GM12878 (cell line): ENCODE measurements around the gene TGFB3. TPM values are rescaled to one million over a fixed set of nuclear protein-coding genes. Genes with fewer than 3 reads are reported as not detected.

Experiments
- ATAC-seq: fragments of 200-7000 bp; cut with Tn5 transposase; 3 replicates; pipeline ENCODE4 v1.9.1; 2020; ENCODE audit warnings: mild to moderate bottlenecking, moderate library complexity
- BruUV-seq: library from RNA; stranded (reverse); fragments of 400-500 nt; replicated peaks from 2 replicates; lab custom pipeline; 2021; lab: Mats Ljungman, UMichigan
- CTCF ChIA-PET: fragments of 300-600 bp; sonication (Branson Sonifier 250); formaldehyde crosslinking; extraction: SDS; loops from one replicate; lab custom pipeline; 2021; ENCODE audit warnings: inconsistent platforms; lab: Yijun Ruan, JAX
- POLR2A ChIA-PET: fragments of 350-600 bp; formaldehyde crosslinking; extraction: SDS; loops from one replicate; lab custom pipeline; 2021; ENCODE audit warnings: inconsistent platforms; lab: Charles Lee
- RAD21 ChIA-PET: fragments of 300-600 bp; sonication (Branson Sonifier 250); formaldehyde crosslinking; loops from one replicate; lab custom pipeline; 2023; ENCODE audit warnings: antibody characterized with exemption; ENCODE audit not compliant: unreplicated experiment; lab: Charles Lee
- SMC1A ChIA-PET: fragments of 300-600 bp; sonication (Branson Sonifier 250); formaldehyde crosslinking; loops from one replicate; lab custom pipeline; 2023; ENCODE audit not compliant: unreplicated experiment, uncharacterized antibody; lab: Charles Lee
- DNase-seq: peaks from one replicate; pipeline ENCODE4 v3.0.0-alpha.2; 2011; ENCODE audit warnings: low read depth, low spot score
- FAIRE-seq: peaks from 3 replicates; lab custom pipeline; 2011; peaks lifted over from hg19 to GRCh38; lab: Jason Lieb, UNC
- H2AFZ ChIP-seq: 2 replicates; pipeline ENCODE4 v1.6.0; 2011; ENCODE audit warnings: low read depth, low read length, control low read depth; ENCODE audit not compliant: control insufficient read depth
- H3K27ac ChIP-seq: 2 replicates; pipeline ENCODE4 v1.5.1; 2011; ENCODE audit warnings: control low read depth; ENCODE audit not compliant: control insufficient read depth, insufficient read depth
- H3K27me3 ChIP-seq, 2 experiments: replicated peaks in 1 of 2; 2 replicates each; pipeline versions ENCODE4 v1.6.0 to v1.6.1; 2011; ENCODE audit warnings: low read length in 1 of 2; ENCODE audit not compliant: control insufficient read depth in 2 of 2, insufficient read depth in 2 of 2
- H3K36me3 ChIP-seq, 2 experiments: 2 replicates each; pipeline ENCODE4 v1.5.1; 2011; ENCODE audit warnings: low read length in 1 of 2; ENCODE audit not compliant: control insufficient read depth in 2 of 2, insufficient read depth in 2 of 2
- H3K4me1 ChIP-seq: 2 replicates; pipeline ENCODE4 v1.6.1; 2011; ENCODE audit warnings: mild to moderate bottlenecking, low read length, moderate library complexity, mixed read lengths; ENCODE audit not compliant: control insufficient read depth, insufficient read depth
- H3K4me2 ChIP-seq: 2 replicates; pipeline ENCODE4 v1.6.0; 2011; ENCODE audit warnings: control low read depth; ENCODE audit not compliant: control insufficient read depth, insufficient read depth
- H3K4me3 ChIP-seq: fragments of 200-600 bp; sonication (generic); 2 replicates; pipeline ENCODE4 v1.5.1; 2016
- H3K79me2 ChIP-seq: 2 replicates; pipeline ENCODE4 v1.6.0; 2011; ENCODE audit warnings: low read length; ENCODE audit not compliant: control insufficient read depth, insufficient read depth
- H3K9ac ChIP-seq: 2 replicates; pipeline ENCODE4 v1.8.0; 2011; ENCODE audit warnings: low read length, control low read depth, mixed read lengths; ENCODE audit not compliant: control insufficient read depth, insufficient read depth
- H3K9me3 ChIP-seq: replicated peaks from 3 replicates; pipeline ENCODE4 v1.5.1; 2011; ENCODE audit warnings: mild to moderate bottlenecking, low read length; ENCODE audit not compliant: control insufficient read depth, insufficient read depth
- H4K20me1 ChIP-seq: 2 replicates; pipeline ENCODE4 v1.6.0; 2011; ENCODE audit not compliant: control insufficient read depth, insufficient read depth
- ASH2L ChIP-seq: fragments of 300-600, 200-600 bp; sonication (generic); IDR thresholded peaks from 2 replicates; pipeline ENCODE4 v1.6.1; 2017; ENCODE audit warnings: low read depth, mild to moderate bottlenecking, borderline replicate concordance
- CHD1 ChIP-seq: IDR thresholded peaks from 2 replicates; pipeline ENCODE4 v1.6.1; 2012; ENCODE audit warnings: low read depth, low read length, improper control_type of control experiment
- FOXK2 ChIP-seq: fragments of 450-650 bp; IDR thresholded peaks from 2 replicates; pipeline ENCODE4 v1.6.1; 2017; ENCODE audit warnings: mild to moderate bottlenecking, moderate library complexity
- KLF5 ChIP-seq: fragments of 450-650 bp; IDR thresholded peaks from 2 replicates; pipeline ENCODE4 v1.6.1; 2014; ENCODE audit warnings: mild to moderate bottlenecking; ENCODE audit not compliant: partially characterized antibody
- MXI1 ChIP-seq: fragments of 150-350 bp; IDR thresholded peaks from 2 replicates; pipeline ENCODE4 v1.6.1; 2011; ENCODE audit warnings: low read depth, mild to moderate bottlenecking, inconsistent platforms, low read length, improper control_type of control experiment
- SMC3 ChIP-seq: IDR thresholded peaks from 2 replicates; pipeline ENCODE4 v1.6.1; 2011; ENCODE audit warnings: low read length, improper control_type of control experiment, borderline replicate concordance
- TARDBP ChIP-seq: IDR thresholded peaks from 2 replicates; pipeline ENCODE4 v1.6.1; 2016; ENCODE audit warnings: borderline replicate concordance
- TCF12 ChIP-seq: IDR thresholded peaks from 2 replicates; pipeline ENCODE4 v1.6.1; 2011; ENCODE audit warnings: low read depth, mild to moderate bottlenecking, low read length
- ZNF384 ChIP-seq: IDR thresholded peaks from 2 replicates; pipeline ENCODE4 v1.6.1; 2012; ENCODE audit warnings: low read depth, mild to moderate bottlenecking, low read length, improper control_type of control experiment, borderline replicate concordance
- WGBS: methylation state at CpG from one replicate; pipeline ENCODE4 v1.1.6; 2016; ENCODE audit warnings: low lambda C conversion rate; ENCODE audit not compliant: insufficient replicate concordance, insufficient coverage; ENCODE audit errors: missing lambda C conversion rate; 5-methylcytosine and 5-hydroxymethylcytosine counted together
- in situ Hi-C: fragments of 300-500 bp; cut with MboI; formaldehyde crosslinking; loops from 9 replicates; pipeline ENCODE4 v1.14.3; 2018; ENCODE audit warnings: mixed read lengths
- intact Hi-C: fragments of 100-400 bp; cut with micrococcal nuclease; formaldehyde crosslinking; loops from one replicate; pipeline ENCODE4 v1.14.2; 2022; ENCODE audit not compliant: unreplicated experiment
- polyA plus RNA-seq, 11 experiments: library from polyadenylated mRNA; depleted of rRNA in 4 of 11; unstranded in 6 of 11; stranded (reverse) in 5 of 11; fragments of >200 nt; fragmentation: Nextera tagmentation in 4 of 11; fragmentation: Illumina TruSeq in 1 of 11; extraction: Ambion mirVana in 4 of 11; extraction: Trizol in 1 of 11; gene quantifications; 1 replicate in 1 of 11; 2 replicates in 10 of 11; pipeline versions ENCODE4 v1.2.1 to v1.2.3, GENCODE V29; 2011 to 2016; ENCODE audit warnings: inconsistent platforms in 2 of 11, missing spikeins in 2 of 11, low read depth in 1 of 11
- total RNA-seq, 4 experiments: library from RNA; depleted of rRNA in 3 of 4; stranded (reverse); fragments of >200 nt in 3 of 4; fragmentation: Illumina TruSeq in 1 of 4; extraction: Trizol in 1 of 4; gene quantifications; 2 replicates each; pipeline versions ENCODE4 v1.2.1 to v1.2.3, GENCODE V29; 2013 to 2021
- TF ChIP-seq, protein P1 (sequence below): IDR thresholded peaks from 2 replicates; pipeline ENCODE4 v1.6.1; 2012; ENCODE audit warnings: improper control_type of control experiment, low read depth, low read length; ENCODE audit not compliant: insufficient replicate concordance
- TF ChIP-seq, protein P2 (sequence below): IDR thresholded peaks from 2 replicates; pipeline ENCODE4 v1.6.1; 2011; ENCODE audit warnings: borderline replicate concordance, low read depth, mild to moderate bottlenecking, moderate library complexity, low read length; ENCODE audit not compliant: insufficient read depth, poor library complexity, severe bottlenecking
- TF ChIP-seq, protein P3 (sequence below): fragments of 450-650 bp; IDR thresholded peaks from 2 replicates; pipeline ENCODE4 v1.6.1; 2017; ENCODE audit warnings: borderline replicate concordance

The TGFB3 gene
- total and polyA plus RNA-seq, 10 of the 15 experiments (the other 5 are each of a cell fraction or from before 2014, with no cell fraction given): 0.27 to 2.6 (median 0.82) TPM

DNA sequence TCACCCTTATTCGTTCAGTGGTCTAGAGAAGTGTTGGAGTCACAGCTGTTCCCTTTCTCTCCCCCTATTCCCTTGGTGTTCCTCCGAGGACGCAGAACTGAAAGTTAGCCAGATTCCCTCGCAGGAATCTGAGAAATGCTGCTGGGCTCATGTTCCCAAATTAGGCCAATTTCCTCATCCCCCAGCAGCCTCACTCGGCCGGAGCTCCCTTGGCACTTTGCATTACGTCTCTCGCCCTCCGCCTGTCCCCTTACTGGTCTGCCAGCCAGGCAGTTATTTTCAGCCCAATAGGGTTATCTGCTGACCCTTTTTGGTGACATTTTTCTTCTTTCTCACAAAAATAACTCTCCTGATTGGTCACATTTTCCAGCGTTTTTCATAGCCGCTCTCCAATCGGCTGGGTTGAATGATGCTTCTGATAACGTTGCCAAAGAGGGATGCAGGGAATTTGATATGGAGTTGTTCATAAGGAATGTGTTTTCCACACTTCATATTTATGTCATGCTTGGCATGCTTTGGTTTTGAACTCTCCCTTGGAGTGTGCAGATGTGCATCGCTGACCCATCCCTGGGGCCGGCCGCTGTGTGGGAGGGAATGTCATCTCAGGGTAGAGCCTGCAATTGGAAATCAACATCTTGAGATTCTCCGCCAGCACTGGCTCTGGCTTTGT is 13.7 kb upstream of the TGFB3 start:
- no TSS peak for BruUV-seq
- 95% methylated on average over 17 of the region's 17 CpGs for WGBS
- no peaks in the 10 kb centered on the region for H3K79me2 ChIP-seq
- CTCF ChIA-PET: interaction anchor here (0.7 to 3.0 kb wide), 5 partner anchors 13 to 286 kb away, joined by 3 to 16 read pairs (median 10); partner anchors contain the start of gene TGFB3
- FAIRE-seq: no peak
- SMC1A ChIA-PET: interaction anchor here (1.0 to 2.6 kb wide), 3 partner anchors 10 to 386 kb away, joined by 3 to 15 read pairs (median 3); no protein-coding TSS in a partner anchor
- TF ChIP-seq FOXK2 (no peak), SMC3 (no peak), MXI1 (no peak), TCF12 (no peak), ZNF384 (no peak), TARDBP (no peak), CHD1 (no peak), ASH2L (no peak), KLF5 (no peak)
- TF ChIP-seq, protein P1, sequence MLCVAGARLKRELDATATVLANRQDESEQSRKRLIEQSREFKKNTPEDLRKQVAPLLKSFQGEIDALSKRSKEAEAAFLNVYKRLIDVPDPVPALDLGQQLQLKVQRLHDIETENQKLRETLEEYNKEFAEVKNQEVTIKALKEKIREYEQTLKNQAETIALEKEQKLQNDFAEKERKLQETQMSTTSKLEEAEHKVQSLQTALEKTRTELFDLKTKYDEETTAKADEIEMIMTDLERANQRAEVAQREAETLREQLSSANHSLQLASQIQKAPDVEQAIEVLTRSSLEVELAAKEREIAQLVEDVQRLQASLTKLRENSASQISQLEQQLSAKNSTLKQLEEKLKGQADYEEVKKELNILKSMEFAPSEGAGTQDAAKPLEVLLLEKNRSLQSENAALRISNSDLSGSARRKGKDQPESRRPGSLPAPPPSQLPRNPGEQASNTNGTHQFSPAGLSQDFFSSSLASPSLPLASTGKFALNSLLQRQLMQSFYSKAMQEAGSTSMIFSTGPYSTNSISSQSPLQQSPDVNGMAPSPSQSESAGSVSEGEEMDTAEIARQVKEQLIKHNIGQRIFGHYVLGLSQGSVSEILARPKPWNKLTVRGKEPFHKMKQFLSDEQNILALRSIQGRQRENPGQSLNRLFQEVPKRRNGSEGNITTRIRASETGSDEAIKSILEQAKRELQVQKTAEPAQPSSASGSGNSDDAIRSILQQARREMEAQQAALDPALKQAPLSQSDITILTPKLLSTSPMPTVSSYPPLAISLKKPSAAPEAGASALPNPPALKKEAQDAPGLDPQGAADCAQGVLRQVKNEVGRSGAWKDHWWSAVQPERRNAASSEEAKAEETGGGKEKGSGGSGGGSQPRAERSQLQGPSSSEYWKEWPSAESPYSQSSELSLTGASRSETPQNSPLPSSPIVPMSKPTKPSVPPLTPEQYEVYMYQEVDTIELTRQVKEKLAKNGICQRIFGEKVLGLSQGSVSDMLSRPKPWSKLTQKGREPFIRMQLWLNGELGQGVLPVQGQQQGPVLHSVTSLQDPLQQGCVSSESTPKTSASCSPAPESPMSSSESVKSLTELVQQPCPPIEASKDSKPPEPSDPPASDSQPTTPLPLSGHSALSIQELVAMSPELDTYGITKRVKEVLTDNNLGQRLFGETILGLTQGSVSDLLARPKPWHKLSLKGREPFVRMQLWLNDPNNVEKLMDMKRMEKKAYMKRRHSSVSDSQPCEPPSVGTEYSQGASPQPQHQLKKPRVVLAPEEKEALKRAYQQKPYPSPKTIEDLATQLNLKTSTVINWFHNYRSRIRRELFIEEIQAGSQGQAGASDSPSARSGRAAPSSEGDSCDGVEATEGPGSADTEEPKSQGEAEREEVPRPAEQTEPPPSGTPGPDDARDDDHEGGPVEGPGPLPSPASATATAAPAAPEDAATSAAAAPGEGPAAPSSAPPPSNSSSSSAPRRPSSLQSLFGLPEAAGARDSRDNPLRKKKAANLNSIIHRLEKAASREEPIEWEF: no peak
- TF ChIP-seq, protein P2, sequence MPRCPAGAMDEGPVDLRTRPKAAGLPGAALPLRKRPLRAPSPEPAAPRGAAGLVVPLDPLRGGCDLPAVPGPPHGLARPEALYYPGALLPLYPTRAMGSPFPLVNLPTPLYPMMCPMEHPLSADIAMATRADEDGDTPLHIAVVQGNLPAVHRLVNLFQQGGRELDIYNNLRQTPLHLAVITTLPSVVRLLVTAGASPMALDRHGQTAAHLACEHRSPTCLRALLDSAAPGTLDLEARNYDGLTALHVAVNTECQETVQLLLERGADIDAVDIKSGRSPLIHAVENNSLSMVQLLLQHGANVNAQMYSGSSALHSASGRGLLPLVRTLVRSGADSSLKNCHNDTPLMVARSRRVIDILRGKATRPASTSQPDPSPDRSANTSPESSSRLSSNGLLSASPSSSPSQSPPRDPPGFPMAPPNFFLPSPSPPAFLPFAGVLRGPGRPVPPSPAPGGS: no peak
- TF ChIP-seq, protein P3, sequence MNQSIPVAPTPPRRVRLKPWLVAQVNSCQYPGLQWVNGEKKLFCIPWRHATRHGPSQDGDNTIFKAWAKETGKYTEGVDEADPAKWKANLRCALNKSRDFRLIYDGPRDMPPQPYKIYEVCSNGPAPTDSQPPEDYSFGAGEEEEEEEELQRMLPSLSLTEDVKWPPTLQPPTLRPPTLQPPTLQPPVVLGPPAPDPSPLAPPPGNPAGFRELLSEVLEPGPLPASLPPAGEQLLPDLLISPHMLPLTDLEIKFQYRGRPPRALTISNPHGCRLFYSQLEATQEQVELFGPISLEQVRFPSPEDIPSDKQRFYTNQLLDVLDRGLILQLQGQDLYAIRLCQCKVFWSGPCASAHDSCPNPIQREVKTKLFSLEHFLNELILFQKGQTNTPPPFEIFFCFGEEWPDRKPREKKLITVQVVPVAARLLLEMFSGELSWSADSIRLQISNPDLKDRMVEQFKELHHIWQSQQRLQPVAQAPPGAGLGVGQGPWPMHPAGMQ: no peak
- DNase-seq: no peak
- in situ Hi-C loops (no loop called here), intact Hi-C loops (no loop called here)
- ATAC-seq: no peak
- H4K20me1 ChIP-seq: no peaks in the 10 kb centered on the region
- H3K36me3 ChIP-seq: no peaks in the 10 kb centered on the region
- no peaks in the 10 kb centered on the region for H3K9me3 ChIP-seq
- H3K27ac ChIP-seq: no peak overlapping the region
- no peaks in the 10 kb centered on the region for H3K27me3 ChIP-seq
- no peak overlapping the region for H2AFZ ChIP-seq
- POLR2A ChIA-PET: no interaction called here
- peaks cover 11% of the 10 kb centered on the region for H3K4me1 ChIP-seq
- no peak overlapping the region for H3K4me2 ChIP-seq
- RAD21 ChIA-PET: interaction anchor here (1.0 to 2.0 kb wide), 2 partner anchors 11 to 286 kb away, joined by 3 to 6 read pairs; no protein-coding TSS in a partner anchor
- H3K4me3 ChIP-seq: no peak overlapping the region
- no peak overlapping the region for H3K9ac ChIP-seq
